ENCODE data around the gene EVL. TPM values are rescaled to one million over a fixed set of nuclear protein-coding genes. Genes with fewer than 3 reads are reported as not detected.

EVL gene
- polyA plus RNA-seq, 2 of the 4 experiments (the other 2 are of a cell fraction): 14.8 to 32.9 TPM

- WGBS (ENCODE audit: missing lambda C conversion rate): 88% methylated on average over 14 of the region's 14 CpGs
- no peak overlapping the region for H3K4me2 ChIP-seq
- no peak overlapping the region for H3K27ac ChIP-seq
- ChIA-PET CTCF (interaction anchor here (0.8 to 2.6 kb wide), 4 partner anchors 17 to 111 kb away, joined by 3 to 15 read pairs (median 4); no protein-coding TSS in a partner anchor), POLR2A (no interaction called here)
- DNase-seq (ENCODE audit: low read depth in 1 of 2, low spot score in 1 of 2) (no peak), FAIRE-seq (no peak), ATAC-seq (no peak)
- TF ChIP-seq, protein P1, sequence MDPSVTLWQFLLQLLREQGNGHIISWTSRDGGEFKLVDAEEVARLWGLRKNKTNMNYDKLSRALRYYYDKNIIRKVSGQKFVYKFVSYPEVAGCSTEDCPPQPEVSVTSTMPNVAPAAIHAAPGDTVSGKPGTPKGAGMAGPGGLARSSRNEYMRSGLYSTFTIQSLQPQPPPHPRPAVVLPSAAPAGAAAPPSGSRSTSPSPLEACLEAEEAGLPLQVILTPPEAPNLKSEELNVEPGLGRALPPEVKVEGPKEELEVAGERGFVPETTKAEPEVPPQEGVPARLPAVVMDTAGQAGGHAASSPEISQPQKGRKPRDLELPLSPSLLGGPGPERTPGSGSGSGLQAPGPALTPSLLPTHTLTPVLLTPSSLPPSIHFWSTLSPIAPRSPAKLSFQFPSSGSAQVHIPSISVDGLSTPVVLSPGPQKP (IDR thresholded peaks at IDR 0.05; ENCODE audit: low read depth, low read length): no peak
- TF ChIP-seq ZC3H11A (IDR thresholded peaks at IDR 0.05): no peak
- no peak for TF ChIP-seq JUNB (IDR thresholded peaks at IDR 0.05)
- no peak for TF ChIP-seq NFE2L2 (conservative IDR thresholded peaks at IDR 0.05; ENCODE audit: low read length)
- no peak for TF ChIP-seq SMC3 (IDR thresholded peaks at IDR 0.05)
- no peak for TF ChIP-seq ZFP36 (IDR thresholded peaks at IDR 0.05; ENCODE audit: borderline replicate concordance, partially characterized antibody)
- TF ChIP-seq BHLHE40 (IDR thresholded peaks at IDR 0.05; ENCODE audit: low read depth, low read length): no peak
- no peak for TF ChIP-seq E2F6 (IDR thresholded peaks at IDR 0.05; ENCODE audit: borderline replicate concordance, low read depth)
- TF ChIP-seq RCOR1 (IDR thresholded peaks at IDR 0.05; ENCODE audit: low read depth, low read length): no peak
- TF ChIP-seq RAD21 (conservative IDR thresholded peaks at IDR 0.05 in 1 of 2, IDR thresholded peaks at IDR 0.05 in 1 of 2): no peak
- TF ChIP-seq HEYL (CRISPR knock-in tag; IDR thresholded peaks at IDR 0.05): no peak
- TF ChIP-seq ZSCAN20 (CRISPR knock-in tag; IDR thresholded peaks at IDR 0.05): no peak
- H3K4me3 ChIP-seq: no peak overlapping the region
- H3K9me3 ChIP-seq: no peaks in the 10 kb centered on the region
- peaks cover 7% of the 10 kb centered on the region; the same call in 1 of the 3 replicates for H3K4me1 ChIP-seq
Observed at GRCh38 chr14:100072783-100073346, 7.6 kb downstream of the EVL start.

- DNase-seq (ENCODE audit: low read depth in 1 of 2, low spot score in 1 of 2) (no peak), ATAC-seq (no peak), FAIRE-seq (no peak)
- no peaks in the 10 kb centered on the region for H3K4me1 ChIP-seq
- no peak overlapping the region for H3K4me2 ChIP-seq
- ChIA-PET POLR2A (no interaction called here), CTCF (interaction anchor here (1.2 to 2.6 kb wide), 2 partner anchors 35 kb away, joined by 3 to 15 read pairs; no protein-coding TSS in a partner anchor)
- WGBS (ENCODE audit: missing lambda C conversion rate): 81% methylated on average over 10 of the region's 14 CpGs
- H3K4me3 ChIP-seq: no peak overlapping the region
- H3K27ac ChIP-seq: no peak overlapping the region
- TF ChIP-seq RCOR1 (IDR thresholded peaks at IDR 0.05; ENCODE audit: low read depth, low read length) (no peak), SMC3 (IDR thresholded peaks at IDR 0.05) (no peak), ZSCAN20 (CRISPR knock-in tag; IDR thresholded peaks at IDR 0.05) (no peak), EHMT2 (IDR thresholded peaks at IDR 0.05; ENCODE audit: low read depth) (no peak), FOXS1 (CRISPR knock-in tag; IDR thresholded peaks at IDR 0.05) (no peak), FOSB (CRISPR knock-in tag; IDR thresholded peaks at IDR 0.05) (no peak), MYC (IDR thresholded peaks at IDR 0.05; ENCODE audit: borderline replicate concordance, low read length) (no peak), PHF8 (IDR thresholded peaks at IDR 0.05; ENCODE audit: borderline replicate concordance, low read depth) (no peak), NFE2L2 (conservative IDR thresholded peaks at IDR 0.05; ENCODE audit: low read length) (no peak), MAFK (IDR thresholded peaks at IDR 0.05; ENCODE audit: partially characterized antibody) (no peak), BHLHE40 (IDR thresholded peaks at IDR 0.05; ENCODE audit: low read depth, low read length) (no peak)
- TF ChIP-seq, protein P1 (IDR thresholded peaks at IDR 0.05; ENCODE audit: low read depth, low read length): no peak
- TF ChIP-seq, protein P2, sequence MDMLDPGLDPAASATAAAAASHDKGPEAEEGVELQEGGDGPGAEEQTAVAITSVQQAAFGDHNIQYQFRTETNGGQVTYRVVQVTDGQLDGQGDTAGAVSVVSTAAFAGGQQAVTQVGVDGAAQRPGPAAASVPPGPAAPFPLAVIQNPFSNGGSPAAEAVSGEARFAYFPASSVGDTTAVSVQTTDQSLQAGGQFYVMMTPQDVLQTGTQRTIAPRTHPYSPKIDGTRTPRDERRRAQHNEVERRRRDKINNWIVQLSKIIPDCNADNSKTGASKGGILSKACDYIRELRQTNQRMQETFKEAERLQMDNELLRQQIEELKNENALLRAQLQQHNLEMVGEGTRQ (IDR thresholded peaks at IDR 0.05): no peak
- H3K9me3 ChIP-seq: no peaks in the 10 kb centered on the region
Observed at GRCh38 chr14:100073576-100074430, 8.6 kb downstream of the EVL start.
